Hepatocyte (in vitro differentiated cells): Measurements from ENCODE around the gene TRPM1. TPM values are rescaled to one million over a fixed set of nuclear protein-coding genes. Genes with fewer than 3 reads are reported as not detected.

Source experiments
- DNase-seq: peaks from one replicate; pipeline ENCODE4 v3.0.0-alpha.2; 2016; ENCODE audit warnings: low spot score
- H2AFZ ChIP-seq: fragments of 200-600 bp; sonication (generic); 2 replicates; pipeline ENCODE4 v1.6.0; 2016; ENCODE audit warnings: antibody characterized with exemption, mild to moderate bottlenecking
- H3K27ac ChIP-seq: fragments of 200-600 bp; sonication (generic); 2 replicates; pipeline ENCODE4 v1.5.1; 2016; ENCODE audit warnings: mild to moderate bottlenecking
- H3K27me3 ChIP-seq: fragments of 200-600 bp; sonication (generic); 2 replicates; pipeline ENCODE4 v1.6.1; 2016
- H3K36me3 ChIP-seq: fragments of 200-600 bp; sonication (generic); replicated peaks from 2 replicates; pipeline ENCODE4 v1.5.1; 2016; ENCODE audit warnings: low read depth; ENCODE audit not compliant: insufficient read depth
- H3K4me1 ChIP-seq: fragments of 200-600 bp; sonication (generic); 2 replicates; pipeline ENCODE4 v1.5.1; 2016; ENCODE audit warnings: mild to moderate bottlenecking, moderate library complexity; ENCODE audit not compliant: insufficient read depth
- H3K4me2 ChIP-seq: fragments of 200-600 bp; sonication (generic); 2 replicates; pipeline ENCODE4 v1.6.0; 2016
- H3K4me3 ChIP-seq: fragments of 200-600 bp; sonication (generic); 2 replicates; pipeline ENCODE4 v1.5.1; 2016; ENCODE audit warnings: mild to moderate bottlenecking
- H3K79me2 ChIP-seq: fragments of 200-600 bp; sonication (generic); 2 replicates; pipeline ENCODE4 v1.6.0; 2017; ENCODE audit warnings: mild to moderate bottlenecking
- H3K9me2 ChIP-seq: fragments of 200-600 bp; sonication (generic); replicated peaks from 2 replicates; pipeline ENCODE4 v1.6.0; 2017; ENCODE audit warnings: mild to moderate bottlenecking; ENCODE audit not compliant: insufficient read depth
- H3K9me3 ChIP-seq: fragments of 200-600 bp; sonication (generic); 2 replicates; pipeline ENCODE4 v1.5.1; 2016; ENCODE audit warnings: low read depth, mild to moderate bottlenecking
- H4K20me1 ChIP-seq: fragments of 200-600 bp; sonication (generic); 2 replicates; pipeline ENCODE4 v1.6.0; 2016; ENCODE audit warnings: mild to moderate bottlenecking; ENCODE audit not compliant: insufficient read depth, poor library complexity, severe bottlenecking
- EZH2 ChIP-seq: fragments of 200-600 bp; sonication (generic); IDR thresholded peaks from 2 replicates; pipeline ENCODE4 v1.6.1; 2016; ENCODE audit warnings: antibody characterized with exemption, mild to moderate bottlenecking, borderline replicate concordance
- EZH2phosphoT487 ChIP-seq: fragments of 200-600 bp; sonication (generic); IDR thresholded peaks from one replicate; pipeline ENCODE4 v1.6.1; 2018; ENCODE audit warnings: antibody characterized with exemption, mild to moderate bottlenecking, low read depth, moderate library complexity; ENCODE audit not compliant: unreplicated experiment, severe bottlenecking
- WGBS: methylation state at CpG from one replicate; pipeline ENCODE4 v1.1.6; 2016; ENCODE audit warnings: low lambda C conversion rate; ENCODE audit errors: missing lambda C conversion rate; 5-methylcytosine and 5-hydroxymethylcytosine counted together
- microRNA counts: library from miRNA; unstranded; fragments of <30 nt; microRNA quantifications from one replicate; lab custom pipeline; 2017
- microRNA-seq: library from miRNA; unstranded; fragments of <30 nt; microRNA quantifications from one replicate; pipeline ENCODE4, GENCODE V29; 2017
- polyA plus RNA-seq: library from polyadenylated mRNA; unstranded; fragments of >200 nt; fragmentation: Nextera tagmentation; extraction: Ambion mirVana; gene quantifications from 2 replicates; pipeline ENCODE4 v1.2.1, GENCODE V29; 2016
- small RNA-seq: library from RNA; depleted of rRNA; stranded (forward); fragments of <200 nt; gene quantifications from one replicate; pipeline ENCODE3, GENCODE V24; 2014
- total RNA-seq: library from RNA; depleted of rRNA; stranded (reverse); fragments of >200 nt; gene quantifications from 2 replicates; pipeline ENCODE4 v1.2.3, GENCODE V29; 2014
- TF ChIP-seq, protein P1 (sequence below): fragments of 200-600 bp; sonication (generic); IDR thresholded peaks from 2 replicates; pipeline ENCODE4 v1.5.1; 2016; ENCODE audit warnings: antibody characterized with exemption, mild to moderate bottlenecking; ENCODE audit not compliant: poor library complexity

TRPM1 gene
- total and polyA plus RNA-seq, 2 experiments from 2014 or later, result not detected

DNA sequence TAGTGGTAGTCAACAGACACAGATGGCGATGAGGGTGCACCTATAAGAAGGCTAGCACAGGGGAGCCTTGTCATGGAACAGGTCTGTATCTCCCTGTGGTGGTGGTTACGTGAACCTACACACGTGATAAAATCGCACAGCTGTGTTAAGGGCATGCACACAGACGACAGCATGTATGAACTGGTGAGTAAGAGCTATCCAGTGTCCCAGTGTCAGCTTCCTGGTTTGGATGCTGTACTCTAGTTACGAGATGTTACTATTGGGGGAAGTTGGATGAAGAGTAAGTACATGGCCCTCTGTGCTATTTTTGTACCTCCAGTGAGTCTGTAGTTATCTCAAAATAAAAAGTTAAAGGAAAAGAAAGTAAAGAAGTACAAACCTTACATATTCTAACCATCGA, 148.3 kb downstream of the TRPM1 start:
- H3K27ac ChIP-seq, result no peak overlapping the region
- no peak overlapping the region for H3K4me2 ChIP-seq
- H3K27me3 ChIP-seq, result no peaks in the 10 kb centered on the region
- H3K79me2 ChIP-seq, result no peaks in the 10 kb centered on the region
- H4K20me1 ChIP-seq, result no peaks in the 10 kb centered on the region
- H3K9me3 ChIP-seq, result no peaks in the 10 kb centered on the region
- no peak for DNase-seq
- H2AFZ ChIP-seq, result no peak overlapping the region
- TF ChIP-seq EZH2 (no peak), EZH2phosphoT487 (no peak)
- TF ChIP-seq, protein P1, sequence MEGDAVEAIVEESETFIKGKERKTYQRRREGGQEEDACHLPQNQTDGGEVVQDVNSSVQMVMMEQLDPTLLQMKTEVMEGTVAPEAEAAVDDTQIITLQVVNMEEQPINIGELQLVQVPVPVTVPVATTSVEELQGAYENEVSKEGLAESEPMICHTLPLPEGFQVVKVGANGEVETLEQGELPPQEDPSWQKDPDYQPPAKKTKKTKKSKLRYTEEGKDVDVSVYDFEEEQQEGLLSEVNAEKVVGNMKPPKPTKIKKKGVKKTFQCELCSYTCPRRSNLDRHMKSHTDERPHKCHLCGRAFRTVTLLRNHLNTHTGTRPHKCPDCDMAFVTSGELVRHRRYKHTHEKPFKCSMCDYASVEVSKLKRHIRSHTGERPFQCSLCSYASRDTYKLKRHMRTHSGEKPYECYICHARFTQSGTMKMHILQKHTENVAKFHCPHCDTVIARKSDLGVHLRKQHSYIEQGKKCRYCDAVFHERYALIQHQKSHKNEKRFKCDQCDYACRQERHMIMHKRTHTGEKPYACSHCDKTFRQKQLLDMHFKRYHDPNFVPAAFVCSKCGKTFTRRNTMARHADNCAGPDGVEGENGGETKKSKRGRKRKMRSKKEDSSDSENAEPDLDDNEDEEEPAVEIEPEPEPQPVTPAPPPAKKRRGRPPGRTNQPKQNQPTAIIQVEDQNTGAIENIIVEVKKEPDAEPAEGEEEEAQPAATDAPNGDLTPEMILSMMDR, result no peak
- no peaks in the 10 kb centered on the region for H3K4me1 ChIP-seq
- H3K36me3 ChIP-seq, result peaks cover 2% of the 10 kb centered on the region
- H3K9me2 ChIP-seq, result no peaks in the 10 kb centered on the region
- H3K4me3 ChIP-seq, result no peak overlapping the region
- WGBS, result 97% methylated on average over 7 of the region's 7 CpGs

MicroRNAs encoded within 50 kb of the gene (microRNA counts, 767-probe panel; counts per million panel counts)
- not detected for microRNA hsa-miR-211-5p (lab: Ali Mortazavi, UCI)

Small RNA genes lying within 50 kb of the gene (microRNA-seq; reads per million reads assigned to microRNA genes)
- gene MIR211, result 1.3 reads per million

Small RNA genes lying within 50 kb of the gene (small RNA-seq; reads per million reads assigned to genes)
- 0.12 reads per million for gene MIR211
- not detected for gene RNU6-466P

Other genes with a start within 250 kb of the TRPM1 start
- 18.5 and 19.2 TPM in 2 replicates for gene FAN1, start 197.8 kb downstream of the TRPM1 start, total RNA-seq
- 8.3 and 10.4 TPM in 2 replicates for gene FAN1, start 197.8 kb downstream of the TRPM1 start, polyA plus RNA-seq
- 15.3 and 19.6 TPM in 2 replicates for gene MTMR10, start 110.1 kb downstream of the TRPM1 start, total RNA-seq
- 7.9 and 10.3 TPM in 2 replicates for gene MTMR10, start 110.1 kb downstream of the TRPM1 start, polyA plus RNA-seq
- 35.4 and 51.2 TPM in 2 replicates for gene KLF13, start 225.1 kb upstream of the TRPM1 start, total RNA-seq
- gene KLF13, start 225.1 kb upstream of the TRPM1 start, polyA plus RNA-seq, result 27.3 and 32.7 TPM in 2 replicates